Measurements from ENCODE around the gene PDX1. TPM values are rescaled to one million over a fixed set of nuclear protein-coding genes. Genes with fewer than 3 reads are reported as not detected.
"Not testable (repeated sequence)": the region's sequence is repeated elsewhere in the genome, so short reads cannot be mapped to it uniquely, and the experiment has no call there.

The PDX1 gene
- total RNA-seq, 1 experiment from 2014 or later = 0.51 TPM

DNA sequence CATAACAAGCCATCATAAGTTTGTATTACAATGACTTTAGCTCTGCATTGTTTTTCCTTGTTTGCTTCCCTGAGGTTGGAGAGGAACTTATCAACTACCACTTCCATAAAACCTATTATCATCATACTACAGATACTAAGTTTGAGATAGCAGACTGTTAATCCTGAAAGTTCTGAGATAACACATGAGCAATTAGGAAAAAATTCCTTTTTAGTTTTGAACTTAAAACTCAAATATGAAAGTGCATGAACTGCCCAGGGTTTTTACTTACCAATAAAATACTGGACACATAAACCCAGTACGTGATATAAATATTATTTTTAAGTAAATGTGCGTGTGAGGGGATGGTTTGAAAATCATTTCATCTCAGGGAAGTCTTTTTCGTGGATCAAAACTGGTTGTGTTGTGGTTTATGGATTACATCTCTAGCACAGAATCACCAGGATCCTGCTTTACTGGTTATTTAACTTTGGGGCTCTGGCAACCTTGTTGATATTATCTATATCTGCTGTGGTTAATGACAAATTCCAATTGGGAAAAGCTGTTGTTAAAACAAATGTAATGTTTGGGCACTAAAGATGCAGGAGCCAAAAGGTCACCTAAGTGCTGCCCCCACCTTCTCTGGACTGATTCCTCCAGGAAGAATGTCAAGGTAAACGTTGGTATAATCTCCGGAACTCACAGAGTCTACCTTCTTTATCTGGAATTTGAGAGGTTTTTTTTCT lies 36.9 kb downstream of the PDX1 start:
- DNase-seq (ENCODE audit: low spot score) = peak; percentile 93

DNA sequence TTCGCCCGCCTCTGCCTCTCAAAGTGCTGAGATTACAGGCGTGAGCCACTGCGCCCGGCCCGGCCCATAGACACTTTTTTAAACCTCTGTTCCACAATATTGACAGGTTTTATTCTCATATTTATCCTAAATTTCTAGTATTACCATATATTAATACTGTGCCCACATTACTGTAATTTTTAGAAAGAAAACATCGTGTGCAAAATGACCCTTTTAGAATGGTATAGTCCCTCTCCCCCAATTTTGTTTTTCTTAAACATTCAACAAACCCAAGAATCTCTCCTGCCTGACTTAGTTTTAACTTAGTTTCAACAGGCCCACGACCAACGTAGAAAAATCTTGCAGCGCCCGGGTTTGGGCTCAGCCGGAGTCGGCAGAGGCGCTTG lies 40.2 kb downstream of the PDX1 start:
- DNase-seq (ENCODE audit: low spot score) = no peak

DNA sequence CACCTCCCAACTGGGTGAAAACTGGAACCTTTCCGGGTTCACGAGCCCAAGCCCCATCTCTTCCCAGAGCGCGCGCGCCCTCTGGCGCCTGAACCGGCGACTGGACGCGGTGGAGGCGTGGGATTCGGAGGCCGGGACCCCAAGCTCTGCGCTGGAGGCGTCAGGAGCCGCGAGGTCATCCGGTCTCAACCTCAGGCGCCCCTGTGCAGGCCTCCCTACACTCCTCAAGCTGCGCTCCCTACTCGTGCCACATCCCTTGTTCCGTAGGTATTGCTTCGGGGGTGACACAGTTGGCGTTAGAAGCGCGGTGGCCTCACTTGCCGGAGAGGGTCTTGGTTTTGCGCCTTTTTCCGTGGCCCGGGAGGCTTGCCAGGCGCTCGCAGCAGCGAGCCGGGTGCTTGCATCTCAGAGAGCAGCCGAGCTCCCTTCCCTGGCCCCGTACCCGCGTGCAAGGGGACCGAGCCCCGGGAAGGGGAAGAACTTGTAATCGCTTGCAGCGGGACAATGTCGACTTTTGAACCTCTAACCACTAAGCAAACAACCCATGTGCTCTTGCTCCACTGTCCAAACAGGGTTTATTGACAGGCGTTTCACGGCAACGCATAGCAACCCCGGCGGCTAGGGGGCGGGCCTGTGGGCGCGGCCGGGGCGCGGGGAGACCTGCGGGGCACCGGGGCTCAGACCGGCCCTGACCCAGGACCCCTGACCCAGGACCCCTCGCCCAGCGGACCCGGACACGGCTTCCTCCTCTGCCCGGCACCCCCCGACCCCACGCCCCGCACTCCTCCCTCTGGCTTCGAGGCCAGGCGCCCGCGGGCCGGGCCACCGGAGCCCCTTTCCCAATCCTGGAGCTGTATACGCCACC lies 40.8 kb downstream of the PDX1 start:
- peak; percentile 100 for DNase-seq (ENCODE audit: low spot score)

DNA sequence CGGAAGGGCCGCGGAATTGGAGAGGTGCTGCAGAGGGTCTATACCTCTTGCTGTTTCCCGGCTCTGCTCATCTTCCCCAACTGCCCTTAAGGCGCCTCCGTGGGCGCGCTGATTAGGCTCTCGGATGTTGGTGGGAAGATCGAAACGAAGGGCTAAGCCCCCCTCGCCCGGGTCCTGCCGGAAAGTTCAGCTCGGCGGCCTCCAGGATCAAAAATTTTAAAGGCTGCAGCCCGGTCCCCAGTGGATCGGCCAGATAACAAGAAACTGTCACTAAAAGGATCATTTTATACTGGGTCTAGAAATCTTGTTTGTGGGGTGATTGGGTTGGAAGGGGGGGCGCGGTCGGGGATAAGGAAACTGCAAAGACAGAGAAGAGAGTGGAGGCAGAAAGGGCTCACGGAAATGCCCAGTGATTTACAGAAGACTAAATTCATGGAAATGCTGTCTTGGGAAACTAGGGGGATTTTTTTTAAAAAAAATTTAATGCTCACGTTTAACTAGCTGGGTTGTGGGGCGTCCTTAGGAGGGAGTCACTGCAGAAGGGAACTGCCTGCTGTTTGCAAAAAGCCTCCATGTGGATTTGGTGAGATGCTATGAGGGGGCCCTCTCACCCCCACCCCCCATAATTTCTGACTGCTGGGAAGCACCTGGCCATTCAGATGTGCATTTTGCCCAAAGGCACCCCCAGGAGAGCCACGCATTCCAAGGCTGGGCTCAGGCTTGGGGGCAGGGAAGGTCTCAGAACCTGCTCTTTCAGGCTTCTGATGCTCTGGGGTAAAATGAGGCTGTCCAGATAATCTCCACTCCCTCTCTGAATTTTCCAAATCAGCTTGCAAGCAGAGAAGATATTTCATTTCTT lies 41.7 kb downstream of the PDX1 start:
- no peak for DNase-seq (ENCODE audit: low spot score)

DNA sequence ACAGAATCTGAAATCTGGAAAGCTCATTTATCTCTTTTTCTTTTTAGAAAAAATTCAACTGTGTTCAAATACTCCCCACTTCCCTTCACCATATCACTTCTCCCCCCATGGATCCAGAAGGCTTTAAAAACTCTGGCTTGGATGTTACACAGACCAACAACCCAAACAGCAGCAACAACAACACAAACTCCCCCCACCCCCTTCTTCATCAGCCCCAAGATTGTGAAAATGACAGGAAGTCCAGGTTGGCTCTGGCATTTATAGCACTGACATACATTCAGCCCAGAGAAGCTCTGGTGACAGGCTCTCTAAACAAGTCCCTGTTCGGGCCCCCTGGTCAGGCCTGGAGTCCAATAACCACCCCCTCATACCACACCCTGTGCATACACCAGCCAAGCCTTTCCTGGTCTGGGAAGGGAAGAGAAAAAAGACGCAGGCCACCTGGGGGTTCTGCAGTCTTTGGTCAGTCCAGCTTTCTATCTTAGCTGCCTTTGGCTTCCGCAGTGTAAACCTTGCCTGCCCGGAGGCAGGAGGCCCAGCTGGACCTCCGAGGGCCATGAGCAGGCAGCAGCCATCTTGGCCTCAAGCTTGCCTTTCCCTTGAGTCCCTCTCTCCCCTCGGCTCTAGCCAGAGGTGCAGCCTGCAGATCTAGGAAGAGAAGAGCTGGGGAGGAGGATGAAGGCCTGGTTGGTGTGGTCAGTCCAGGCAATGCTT lies 42.5 kb downstream of the PDX1 start:
- peak; percentile 41 for DNase-seq (ENCODE audit: low spot score)

DNA sequence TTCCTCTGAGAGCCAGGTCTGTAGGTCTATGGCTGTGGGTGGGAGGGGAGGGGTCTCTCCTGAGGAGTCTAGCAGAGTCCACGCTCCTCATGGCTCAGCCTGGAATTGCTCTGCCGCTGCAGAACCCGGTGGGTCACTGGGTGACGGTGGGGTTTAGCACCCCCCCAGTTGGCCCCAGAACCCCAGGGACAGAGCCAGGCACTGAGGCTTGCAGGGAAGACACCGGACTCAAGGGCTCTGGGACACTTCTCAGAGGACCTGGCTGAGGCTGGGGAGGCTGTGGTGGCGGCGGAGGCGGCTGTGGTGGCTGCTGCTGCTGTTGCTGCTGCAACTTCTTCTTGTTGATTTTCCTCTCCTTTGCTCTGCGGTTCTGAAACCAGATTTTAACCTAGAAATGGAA lies 43.2 kb downstream of the PDX1 start:
- no peak for DNase-seq (ENCODE audit: low spot score)

DNA sequence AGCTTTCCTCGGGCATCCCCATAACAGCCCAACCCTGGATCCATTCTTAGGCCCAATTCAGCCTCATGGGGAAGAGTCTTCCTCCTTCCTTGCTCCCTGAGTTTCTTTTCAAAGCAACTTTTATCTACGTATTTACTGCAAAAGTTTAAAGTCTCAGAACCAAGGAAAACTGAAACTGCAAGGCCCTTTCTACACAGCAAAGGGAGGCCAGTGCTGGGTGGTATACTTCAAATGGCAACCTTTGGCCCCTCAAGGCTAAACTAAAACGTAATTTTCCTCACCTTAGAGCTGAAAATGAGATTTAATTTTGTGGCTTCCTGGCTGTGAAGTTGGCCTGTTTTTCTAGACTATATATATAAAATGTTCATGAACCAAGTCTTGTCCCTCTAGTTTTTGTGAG lies 43.7 kb downstream of the PDX1 start:
- no peak for DNase-seq (ENCODE audit: low spot score)

DNA sequence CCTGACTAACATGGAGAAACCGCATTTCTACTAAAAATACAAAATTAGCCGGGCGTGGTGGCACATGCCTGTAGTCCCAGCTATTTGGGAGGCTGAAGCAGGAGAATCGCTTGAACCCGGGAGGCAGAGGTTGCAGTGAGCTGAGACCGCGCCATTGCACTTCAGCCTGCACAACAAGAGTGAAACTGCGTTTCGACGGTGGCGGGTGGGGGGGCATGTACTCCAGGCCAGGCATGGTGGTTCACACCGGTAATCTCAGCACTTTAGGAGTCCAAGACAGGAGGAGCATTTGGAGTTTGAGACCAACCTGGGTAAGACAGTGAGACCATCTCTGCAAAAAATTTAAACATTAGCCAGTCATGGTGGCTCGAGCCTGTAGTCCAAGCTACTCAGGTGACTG lies 44.4 kb downstream of the PDX1 start:
- not testable (repeated sequence) for DNase-seq (ENCODE audit: low spot score)

DNA sequence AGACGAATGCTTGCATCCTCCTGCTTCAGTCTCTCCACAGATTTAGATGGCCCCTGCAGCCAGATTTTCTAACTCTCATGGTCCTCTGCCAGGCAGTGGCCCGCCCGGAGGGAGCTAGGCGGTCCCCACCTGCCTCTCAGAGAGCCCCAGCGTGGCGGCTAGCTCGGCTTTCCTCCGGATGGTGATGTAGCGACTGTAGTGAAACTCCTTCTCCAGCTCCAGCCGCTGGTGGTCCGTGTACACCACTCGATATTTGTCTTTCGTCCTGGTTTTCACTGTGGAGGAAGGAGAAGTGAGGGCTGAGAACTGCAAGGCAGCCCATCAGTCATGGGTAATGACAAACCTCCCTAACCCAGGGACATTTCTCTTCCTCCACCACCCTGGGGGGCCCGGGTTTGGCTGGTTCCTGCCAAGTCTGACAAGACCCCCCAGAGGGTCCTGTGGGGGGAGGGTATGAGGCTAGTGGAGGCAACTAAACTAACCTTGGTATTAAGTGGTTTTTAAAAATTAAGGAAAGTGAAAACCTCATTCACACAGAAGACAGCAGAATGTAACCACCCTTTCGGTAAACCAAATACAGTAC lies 45.0 kb downstream of the PDX1 start:
- DNase-seq (ENCODE audit: low spot score) = no peak

DNA sequence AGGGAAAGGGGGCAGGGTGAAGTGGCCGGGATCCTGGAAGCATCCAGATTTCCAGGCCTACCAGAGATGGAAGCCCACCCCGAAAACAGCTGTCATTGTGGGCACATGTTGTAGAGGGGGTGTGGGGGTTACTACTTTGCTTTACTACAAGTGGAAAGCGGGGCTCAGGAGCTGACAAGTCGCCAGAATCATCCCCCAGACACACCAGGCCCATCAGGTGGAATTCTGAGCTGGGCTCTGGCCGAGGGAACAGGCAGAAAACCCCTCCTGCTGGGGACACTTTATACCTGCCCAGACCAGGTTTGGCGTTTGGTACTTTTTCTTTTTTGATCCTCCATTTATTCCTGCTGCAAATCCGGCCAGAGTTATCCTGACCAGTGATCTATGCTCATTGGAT lies 45.5 kb downstream of the PDX1 start:
- DNase-seq (ENCODE audit: low spot score) = no peak

DNA sequence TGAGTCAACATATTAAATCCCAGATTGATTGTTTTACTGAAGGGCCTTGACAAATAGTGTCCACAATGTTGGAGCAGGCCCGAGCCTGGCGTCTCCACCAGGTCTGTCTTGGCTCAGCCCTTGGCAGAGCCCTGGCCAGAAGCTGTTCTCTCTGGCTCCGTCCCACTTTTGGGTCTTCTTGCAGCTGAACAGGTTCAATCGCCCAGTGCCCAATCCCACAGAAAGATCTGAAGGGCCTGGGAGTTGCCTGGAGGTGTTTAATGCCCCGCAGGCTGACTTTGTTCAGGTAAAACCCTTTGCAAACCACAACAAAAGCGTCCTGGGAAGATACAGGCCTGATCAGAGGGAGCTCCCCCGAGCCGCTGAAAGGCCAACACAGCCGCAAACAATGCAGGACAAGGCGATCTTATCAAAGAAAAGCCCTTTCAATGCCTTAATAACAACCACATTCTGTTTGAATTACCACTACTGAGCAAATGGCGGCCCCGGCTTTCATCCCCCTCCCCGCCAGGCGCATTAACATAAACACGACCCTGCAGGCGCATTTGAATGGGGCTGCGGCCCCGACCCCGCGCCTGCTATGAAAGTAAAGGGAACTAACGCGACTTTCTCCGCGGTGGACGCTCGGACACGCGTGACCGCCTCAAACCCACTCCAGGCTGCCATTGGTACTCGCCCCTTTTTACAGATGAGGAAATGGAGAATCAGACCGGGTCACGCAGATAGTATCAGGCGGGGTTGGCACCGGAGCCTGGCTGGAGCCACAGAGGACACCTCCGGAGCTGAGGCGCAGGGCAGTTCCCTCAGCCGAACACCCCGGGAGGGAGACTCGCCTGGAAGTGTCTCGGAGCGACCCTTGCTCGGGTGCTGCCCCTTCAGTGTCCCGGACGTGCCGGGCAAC lies 46.2 kb downstream of the PDX1 start:
- DNase-seq (ENCODE audit: low spot score) = peak; percentile 67

DNA sequence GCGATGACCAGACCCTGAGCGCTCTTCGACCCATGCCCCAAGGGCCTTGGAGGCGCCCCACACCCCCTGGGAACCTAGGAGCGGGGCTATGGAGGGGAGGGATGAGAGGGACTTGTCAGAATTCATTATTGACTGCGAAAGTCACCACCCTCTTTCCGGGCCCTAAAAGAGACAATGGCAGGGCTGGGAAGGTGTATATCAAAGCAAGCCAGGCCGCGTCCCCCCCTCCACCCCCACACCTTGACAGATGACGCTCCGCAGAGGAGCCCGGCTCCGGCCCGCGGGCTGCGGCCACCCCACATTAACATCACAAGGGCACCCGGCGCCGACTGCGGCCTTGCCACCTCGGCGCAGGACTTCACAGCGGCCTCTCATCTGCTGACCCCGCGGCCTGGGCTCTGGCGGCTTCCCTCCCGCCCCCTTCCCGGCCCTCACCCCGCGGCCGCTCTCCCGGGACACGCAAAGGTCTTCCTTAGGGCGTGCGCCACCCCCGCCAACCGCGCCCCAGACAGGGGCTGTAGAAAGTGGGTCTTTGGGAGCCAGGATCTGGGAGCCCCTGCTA lies 46.9 kb downstream of the PDX1 start:
- no peak for DNase-seq (ENCODE audit: low spot score)

DNA sequence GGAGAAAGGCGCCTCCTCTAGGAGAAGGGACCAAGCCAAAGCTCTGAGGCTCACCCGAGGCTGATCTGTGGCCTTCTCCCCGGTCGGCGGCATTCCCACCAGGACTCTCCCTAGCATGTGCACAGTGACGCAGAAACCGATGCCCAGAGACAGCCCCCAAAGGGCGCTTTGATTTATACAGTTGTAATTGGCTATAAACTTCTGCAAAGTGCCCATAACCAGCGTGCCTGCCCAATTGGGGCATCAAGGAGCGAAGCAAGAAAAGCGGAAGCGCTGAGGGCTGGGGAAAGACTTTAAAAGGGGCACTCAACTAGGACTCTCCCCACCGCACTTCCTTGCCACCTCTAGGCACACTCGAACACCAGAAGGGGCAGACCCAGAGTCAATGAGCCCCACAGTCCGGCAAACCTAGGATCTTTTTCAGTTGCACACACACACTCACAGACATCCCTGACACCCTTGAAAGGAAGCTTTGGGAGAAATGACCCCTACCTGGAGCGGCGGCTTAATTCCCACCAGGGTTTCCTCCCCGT lies 47.5 kb downstream of the PDX1 start:
- DNase-seq (ENCODE audit: low spot score) = no peak

DNA sequence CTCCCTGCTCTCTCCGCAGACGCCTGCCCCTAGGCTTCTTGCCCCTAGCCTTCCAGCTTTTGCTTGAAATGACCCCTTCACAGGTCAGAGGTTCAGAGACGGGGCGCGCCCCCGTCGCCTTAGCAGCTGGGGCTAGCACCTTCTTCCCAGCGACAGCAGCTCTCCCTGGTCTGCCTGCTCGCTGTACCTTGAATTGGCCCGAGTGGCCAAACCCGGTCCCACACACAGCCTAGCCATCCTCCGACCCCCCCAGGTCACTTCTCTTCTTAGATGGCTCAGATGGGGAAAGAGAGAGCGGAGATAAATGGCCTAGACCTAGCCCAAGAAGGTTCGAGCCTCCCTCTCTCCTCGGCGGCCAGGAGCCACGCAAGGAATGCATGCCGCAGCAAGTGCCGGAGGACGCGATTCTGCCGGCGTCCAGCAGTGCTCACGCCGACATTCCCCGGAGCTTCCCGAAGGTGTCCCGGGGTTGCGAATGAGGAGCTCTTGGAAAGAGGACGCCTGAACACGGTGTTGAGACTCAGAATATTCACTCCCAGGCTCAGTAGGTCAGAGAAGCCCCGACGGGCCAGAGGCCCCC lies 48.0 kb downstream of the PDX1 start:
- DNase-seq (ENCODE audit: low spot score) = peak; percentile 52

DNA sequence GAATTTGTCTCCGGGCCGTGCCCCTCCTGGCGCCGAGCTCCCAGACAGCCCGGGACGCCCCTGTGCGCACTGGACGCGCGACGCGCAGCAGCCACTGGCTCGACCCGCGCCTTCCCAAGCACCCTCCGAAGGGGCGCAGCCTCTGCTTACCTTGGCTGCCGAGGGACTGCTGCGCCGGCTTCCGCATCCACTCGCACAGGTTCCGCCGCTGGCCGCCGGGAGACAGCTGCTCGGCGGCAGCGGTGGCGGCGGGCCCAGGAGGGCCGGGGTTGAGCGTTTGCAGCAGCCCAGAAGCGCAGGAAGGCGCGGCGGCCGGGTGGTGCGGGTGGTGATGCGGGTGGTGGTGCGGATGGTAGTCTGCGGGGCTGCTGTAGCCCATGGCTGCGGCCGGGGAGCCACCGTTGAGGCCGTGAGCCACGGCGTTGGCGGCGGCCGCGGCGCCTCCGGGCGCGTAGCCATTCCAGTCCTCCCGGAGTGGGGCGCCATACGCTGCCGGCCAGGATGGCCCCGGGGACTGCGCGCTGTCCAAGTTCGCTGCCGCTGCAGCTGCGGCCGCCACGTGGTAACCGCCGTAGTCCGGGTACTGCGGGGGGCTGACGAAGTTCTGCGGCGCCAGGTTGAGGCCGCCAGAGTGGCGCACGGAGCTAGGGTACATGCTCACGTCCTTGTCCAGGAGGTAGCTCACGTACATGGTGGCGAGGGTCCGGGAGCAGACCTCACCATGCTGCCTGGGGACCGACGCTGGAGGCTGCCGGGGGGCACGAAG lies 48.7 kb downstream of the PDX1 start:
- DNase-seq (ENCODE audit: low spot score) = peak; percentile 40

DNA sequence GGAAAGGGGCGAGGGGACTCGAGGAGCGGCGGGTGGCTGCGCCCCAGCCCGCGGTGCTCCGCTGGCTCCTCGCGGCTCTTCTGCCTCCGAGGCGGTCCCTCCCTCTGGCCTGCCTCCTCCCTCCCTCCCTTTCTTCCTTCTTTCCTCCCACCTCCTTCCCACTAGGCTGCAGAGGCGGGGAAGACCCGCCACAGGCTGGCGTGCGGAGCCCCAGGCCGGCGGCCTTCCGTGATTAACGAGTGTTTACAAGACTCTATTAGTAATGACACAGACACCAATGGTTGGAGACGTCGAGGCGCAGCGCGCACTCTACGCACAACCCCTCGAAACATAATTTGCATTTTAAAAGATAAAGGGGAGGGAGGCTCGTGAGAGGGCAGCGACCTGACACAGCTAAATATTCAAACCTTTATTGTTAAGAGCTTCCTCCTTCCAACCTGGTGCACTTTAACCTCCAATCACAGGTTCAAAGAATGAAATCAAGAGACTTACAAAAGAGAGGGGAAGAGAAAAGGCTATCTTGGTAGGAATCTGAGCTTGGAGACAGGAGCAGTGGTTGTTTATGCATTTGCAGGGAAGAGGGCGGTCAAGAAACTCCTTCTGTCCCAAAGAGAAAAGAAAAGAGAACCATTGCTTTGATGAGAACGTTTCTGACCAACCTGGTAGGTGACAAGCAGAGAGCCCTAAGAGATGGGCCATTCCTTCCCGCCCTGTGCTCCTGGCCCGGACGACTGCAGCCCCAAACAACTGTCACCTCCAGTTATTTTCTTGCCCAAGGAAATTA lies 49.5 kb downstream of the PDX1 start, which contains the start of gene CDX2:
TSS of gene CDX2 (minus strand) at position 234 of the 784 bp plus-strand sequence. CDS start 309 bp downstream, outside the sequence.
- DNase-seq (ENCODE audit: low spot score) = peak; percentile 59

DNA sequence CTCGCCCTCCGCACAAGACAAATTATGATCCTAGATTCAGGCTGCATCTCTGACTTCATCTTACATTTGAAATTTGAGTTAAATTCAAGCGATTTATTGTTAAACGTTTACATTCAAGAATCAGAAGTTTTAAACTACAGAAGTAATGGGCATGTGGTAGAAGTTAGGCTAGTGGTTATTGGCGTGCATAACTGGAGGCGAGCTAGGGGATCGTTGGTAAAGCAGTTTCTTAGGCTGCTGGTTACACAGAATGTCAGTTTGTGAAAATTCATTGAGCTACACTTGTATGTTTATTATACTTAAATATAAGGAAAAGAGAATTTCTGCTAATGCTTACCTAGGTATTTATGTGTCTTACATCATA lies 50.0 kb downstream of the PDX1 start:
- no peak for DNase-seq (ENCODE audit: low spot score)
